Ramos (cell line): Measurements from ENCODE around the gene EFCAB7.

Experiments used
- in situ Hi-C: fragments of 300-500 bp; cut with MboI; formaldehyde crosslinking; loops from one replicate; pipeline ENCODE4 v1.14.3; 2022; ENCODE audit warnings: low sequenced_read_pairs; ENCODE audit not compliant: unreplicated experiment

The EFCAB7 gene

DNA sequence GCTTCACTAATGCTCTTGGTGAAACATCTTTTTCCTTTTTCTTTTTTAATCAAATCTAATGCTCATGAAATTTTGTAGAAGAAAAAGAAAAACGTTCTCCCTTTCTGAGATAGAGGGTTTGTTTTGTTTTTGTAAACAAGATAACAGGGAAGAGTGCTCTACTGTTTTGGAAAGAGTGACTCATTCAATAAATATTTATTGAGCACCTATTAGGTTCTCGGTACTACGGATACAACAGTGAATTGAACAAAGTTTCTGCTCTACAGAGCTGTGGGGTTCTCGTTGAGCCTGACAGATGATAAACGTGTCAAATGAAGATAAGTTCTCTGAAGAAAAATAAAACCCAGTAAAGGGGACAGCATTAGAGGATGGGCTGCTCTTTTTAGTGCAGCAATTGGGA is 76.9 kb downstream of the EFCAB7 start:
- in situ Hi-C loops: loop anchor here (25.0 kb wide), 1 partner anchor 537 kb away; no protein-coding TSS in a partner anchor

DNA sequence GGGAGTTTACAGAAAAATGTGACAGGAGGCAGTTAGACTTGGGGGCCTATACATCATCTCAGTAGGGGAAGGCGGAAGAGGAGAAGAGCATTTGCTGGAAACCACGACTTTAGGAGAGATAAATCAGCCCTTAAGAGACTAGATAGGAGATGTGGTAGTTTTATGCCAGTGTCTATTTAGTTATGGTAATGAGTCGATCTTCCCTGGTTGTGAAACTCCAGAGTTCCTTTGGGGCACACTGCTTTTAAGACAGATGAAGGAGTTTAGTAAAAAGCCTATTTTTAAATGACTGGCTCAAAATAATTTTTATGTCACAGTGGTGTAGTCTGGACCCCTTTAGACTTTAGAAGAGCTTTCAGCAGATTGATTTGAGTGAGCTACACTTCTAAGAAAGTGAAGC is 77.7 kb downstream of the EFCAB7 start:
- in situ Hi-C loops: loop anchor here (25.0 kb wide), 1 partner anchor 536 kb away; no protein-coding TSS in a partner anchor

DNA sequence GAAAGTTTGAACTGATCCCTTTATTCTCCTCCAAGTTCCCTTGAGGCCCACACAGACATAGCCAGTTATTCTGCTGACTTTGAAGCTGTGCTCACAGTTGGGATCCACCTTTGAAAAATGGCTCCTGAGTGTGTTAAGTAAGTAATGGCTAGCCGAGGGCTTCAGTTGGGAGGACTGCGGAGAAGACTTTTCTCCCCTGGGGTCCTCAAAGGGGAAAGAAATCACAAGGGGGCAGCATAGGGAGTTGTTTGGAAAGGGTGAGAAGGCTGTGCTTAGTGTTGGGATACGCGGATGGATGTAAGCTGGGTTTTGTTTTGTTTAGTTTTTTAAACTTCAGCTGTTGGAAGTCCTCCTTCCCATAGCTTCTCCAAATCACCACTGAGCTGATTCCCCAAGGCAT is 78.1 kb downstream of the EFCAB7 start:
- in situ Hi-C loops: loop anchor here (25.0 kb wide), 1 partner anchor 536 kb away; no protein-coding TSS in a partner anchor

DNA sequence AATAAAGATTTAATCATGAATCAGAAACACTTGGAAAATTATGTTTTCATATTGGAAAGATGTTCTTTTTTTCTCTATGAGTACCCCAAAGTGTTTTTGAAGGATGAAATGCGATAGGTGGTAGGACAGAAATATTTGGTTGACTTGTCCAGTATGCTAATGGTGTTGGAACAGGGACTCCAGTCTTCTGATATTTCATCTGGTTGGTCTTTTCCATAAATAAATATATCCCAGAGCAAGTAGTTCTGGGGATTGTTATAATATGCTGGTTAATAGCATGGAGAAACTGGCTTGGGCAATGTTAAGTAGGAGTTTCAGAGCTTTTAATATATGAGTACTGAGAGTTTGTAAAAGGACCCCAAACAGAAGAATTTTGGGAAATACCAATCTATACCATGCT is 78.6 kb downstream of the EFCAB7 start:
- in situ Hi-C loops: loop anchor here (25.0 kb wide), 1 partner anchor 535 kb away; no protein-coding TSS in a partner anchor

DNA sequence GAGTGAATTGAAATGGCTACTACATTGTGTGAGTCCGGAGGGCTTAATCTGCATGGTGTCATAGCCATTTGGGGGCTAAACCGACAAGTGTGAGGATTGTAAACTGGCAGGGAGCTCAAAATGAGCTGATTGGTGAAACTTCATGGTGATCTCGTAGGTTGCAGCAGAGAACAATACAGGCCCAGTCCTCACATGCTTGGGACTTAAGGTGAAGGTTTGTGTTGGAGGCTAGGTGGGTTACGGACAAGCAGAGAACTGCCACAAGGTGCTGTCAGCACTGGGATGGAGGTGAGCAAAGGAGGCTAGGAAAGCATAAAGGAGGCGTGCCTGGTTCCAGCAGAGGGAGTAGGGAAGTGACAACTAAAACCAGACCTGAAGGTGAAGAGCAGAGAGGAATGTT is 79.3 kb downstream of the EFCAB7 start:
- in situ Hi-C loops: loop anchor here (25.0 kb wide), 1 partner anchor 535 kb away; no protein-coding TSS in a partner anchor

DNA sequence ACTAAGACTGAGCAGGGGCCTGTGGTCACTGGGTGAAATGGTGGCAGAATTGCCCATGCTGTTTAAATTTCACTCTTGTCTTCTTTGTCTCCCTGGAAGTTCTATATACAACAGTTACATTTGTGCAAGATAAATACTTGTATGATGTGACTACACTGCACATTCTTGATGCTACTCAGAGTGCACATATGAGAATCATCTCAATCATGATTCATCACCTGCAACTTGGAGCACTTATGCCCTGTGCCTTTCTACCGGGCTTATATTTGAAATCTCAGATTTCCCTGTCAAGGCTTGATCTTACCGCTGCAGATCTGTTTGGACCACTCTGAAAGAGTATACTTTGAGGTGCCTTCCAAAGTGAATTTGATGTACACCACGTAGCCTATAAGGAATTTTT is 80.5 kb downstream of the EFCAB7 start:
- in situ Hi-C loops: loop anchor here (25.0 kb wide), 1 partner anchor 533 kb away; no protein-coding TSS in a partner anchor

DNA sequence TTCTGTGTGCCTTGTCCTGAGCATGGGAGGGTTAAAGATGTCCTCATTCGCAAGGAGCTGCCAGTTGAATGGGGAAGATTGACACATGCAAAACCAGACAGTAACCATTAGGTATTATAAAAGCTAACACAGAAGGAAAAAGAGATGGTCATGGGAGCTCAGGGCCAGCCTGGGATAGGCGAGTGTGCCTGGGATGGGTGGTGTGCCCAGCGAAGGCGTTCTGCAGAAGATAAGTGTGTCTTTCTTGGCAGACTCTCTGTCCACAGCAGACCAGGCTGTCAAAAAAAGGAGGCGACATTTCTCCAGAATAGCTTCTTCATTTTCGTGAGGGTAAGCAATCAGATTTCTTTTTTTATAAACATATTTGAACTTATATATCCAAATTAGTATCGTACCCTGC is 84.0 kb downstream of the EFCAB7 start:
- in situ Hi-C loops: loop anchor here (25.0 kb wide), 1 partner anchor 530 kb away; no protein-coding TSS in a partner anchor

DNA sequence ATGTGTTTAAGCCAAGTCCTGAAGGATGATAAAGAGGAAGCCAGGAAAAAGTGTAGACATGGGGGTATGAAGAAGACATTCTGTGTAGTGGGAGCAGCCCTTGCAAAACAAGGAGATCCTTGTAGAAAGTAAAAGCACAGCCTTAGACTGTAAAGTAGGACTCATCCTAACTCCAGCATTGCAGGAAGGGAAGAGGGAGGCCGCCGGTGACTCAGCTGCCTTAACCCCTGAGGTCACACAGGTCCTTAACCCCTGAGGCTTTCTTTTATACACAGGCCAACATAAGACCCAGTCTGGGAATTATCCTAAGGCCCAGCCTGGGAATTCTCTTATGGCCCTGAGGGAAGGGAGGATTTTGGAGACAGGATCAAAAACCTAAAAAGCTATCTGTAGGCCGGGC is 87.9 kb downstream of the EFCAB7 start:
- in situ Hi-C loops: loop anchor here (25.0 kb wide), 1 partner anchor 526 kb away; no protein-coding TSS in a partner anchor

DNA sequence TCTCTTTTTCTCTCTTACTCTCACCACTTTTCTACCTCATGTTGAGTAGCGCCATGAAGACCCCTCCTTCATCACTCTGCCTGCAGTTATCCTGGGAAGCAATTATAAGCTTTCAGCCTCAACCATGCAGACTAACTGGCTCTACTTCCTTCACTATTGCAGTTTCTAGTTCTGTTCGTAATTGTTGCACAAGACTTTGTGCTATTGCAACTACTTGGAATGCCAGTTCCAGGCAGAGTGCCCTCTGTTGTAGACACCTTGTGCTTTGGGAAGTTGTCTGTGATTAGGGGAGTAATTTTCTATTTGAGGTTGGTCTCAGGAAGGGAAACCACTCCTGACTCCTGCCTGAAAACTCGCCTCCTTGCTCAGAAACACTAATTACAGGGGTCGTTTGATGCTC is 89.2 kb downstream of the EFCAB7 start:
- in situ Hi-C loops: loop anchor here (25.0 kb wide), 1 partner anchor 525 kb away; no protein-coding TSS in a partner anchor

DNA sequence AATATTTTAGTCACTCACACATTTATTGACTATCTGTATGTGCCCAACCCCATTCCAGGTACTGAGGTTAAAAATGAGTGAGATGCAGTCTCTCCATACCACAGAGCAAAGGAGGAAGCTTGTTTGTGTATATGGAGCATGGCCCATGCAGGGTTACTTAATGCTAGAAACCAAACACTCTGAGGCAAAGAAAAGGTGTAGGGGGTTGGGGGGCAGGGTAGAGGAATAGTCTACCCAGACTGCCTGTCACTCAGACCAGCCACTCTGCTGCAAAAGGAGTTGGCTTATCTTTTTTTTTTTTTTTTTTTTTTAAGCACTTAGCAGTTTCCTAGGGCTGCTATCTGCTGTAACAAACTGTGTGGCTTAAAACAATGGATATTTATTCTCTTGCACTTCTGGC is 89.6 kb downstream of the EFCAB7 start:
- in situ Hi-C loops: loop anchor here (25.0 kb wide), 1 partner anchor 524 kb away; no protein-coding TSS in a partner anchor

DNA sequence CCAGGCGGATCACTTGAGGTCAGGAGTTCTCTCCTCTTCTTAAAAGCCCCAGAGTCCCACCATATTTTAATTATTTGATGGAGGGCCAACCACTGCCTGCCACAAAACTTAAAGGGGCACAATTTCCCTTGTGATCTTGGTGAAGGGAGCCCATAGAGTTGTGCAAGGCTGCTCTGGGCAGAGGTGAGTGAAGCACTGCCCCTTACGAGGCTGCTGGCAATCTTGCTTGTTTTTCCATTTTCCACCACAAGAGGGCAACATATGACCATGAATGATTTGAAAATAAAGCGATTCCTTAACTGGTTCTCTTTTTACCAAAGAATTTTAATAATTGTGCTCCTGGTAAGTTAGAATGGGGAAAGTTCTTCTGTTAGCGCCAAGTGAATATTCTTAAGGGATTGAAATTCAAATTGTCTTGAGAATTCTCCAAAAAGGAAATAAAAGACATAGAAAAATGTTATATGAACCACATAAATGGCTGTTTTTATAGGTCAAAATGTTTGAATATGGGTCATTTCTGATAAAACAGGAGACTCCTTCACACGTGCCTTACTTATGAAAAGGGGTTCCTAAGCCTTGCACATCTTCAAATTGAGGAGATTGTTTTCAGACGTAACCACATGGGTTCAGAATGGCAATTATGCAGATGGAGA is 92.6 kb downstream of the EFCAB7 start:
- in situ Hi-C loops: loop anchor here (25.0 kb wide), 1 partner anchor 521 kb away; no protein-coding TSS in a partner anchor

DNA sequence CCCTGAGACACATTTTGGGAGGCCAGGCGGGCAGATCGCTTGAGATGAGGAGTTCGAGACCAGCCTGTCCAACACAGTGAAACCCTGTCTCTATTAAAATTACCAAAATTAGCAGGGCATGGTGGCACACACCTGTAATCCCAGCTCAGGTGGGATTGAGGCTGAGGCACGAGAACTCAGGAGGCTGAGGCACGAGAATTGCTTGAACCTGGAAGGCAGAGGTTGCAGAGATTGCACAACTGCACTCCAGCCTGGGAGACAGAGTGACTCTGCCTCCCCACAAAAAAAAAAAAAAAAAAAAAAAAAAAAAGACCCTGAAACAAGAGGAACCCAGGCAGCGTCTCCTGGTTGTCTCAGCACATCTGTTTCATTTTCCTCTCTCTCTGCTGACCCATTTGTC is 94.1 kb downstream of the EFCAB7 start:
- in situ Hi-C loops: loop anchor here (25.0 kb wide), 1 partner anchor 520 kb away; no protein-coding TSS in a partner anchor

DNA sequence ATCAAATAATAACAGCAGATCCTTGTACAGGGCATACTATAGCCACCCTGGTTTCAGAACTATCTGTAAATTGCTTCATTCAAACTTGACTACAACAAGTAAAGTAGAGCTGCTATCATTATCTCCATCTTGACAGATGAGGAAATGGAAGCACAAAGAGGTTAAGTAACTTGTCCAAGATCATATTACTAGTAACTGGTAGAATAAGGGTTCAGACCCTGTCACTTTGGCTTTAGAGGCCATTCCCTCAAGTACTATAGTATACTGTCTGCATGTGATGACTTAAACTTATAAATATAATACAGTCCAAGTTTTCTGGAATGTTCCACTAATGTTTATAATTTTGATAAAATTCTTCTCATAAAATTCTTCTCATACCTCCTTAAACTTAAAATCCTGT is 94.7 kb downstream of the EFCAB7 start:
- in situ Hi-C loops: loop anchor here (25.0 kb wide), 1 partner anchor 519 kb away; no protein-coding TSS in a partner anchor

DNA sequence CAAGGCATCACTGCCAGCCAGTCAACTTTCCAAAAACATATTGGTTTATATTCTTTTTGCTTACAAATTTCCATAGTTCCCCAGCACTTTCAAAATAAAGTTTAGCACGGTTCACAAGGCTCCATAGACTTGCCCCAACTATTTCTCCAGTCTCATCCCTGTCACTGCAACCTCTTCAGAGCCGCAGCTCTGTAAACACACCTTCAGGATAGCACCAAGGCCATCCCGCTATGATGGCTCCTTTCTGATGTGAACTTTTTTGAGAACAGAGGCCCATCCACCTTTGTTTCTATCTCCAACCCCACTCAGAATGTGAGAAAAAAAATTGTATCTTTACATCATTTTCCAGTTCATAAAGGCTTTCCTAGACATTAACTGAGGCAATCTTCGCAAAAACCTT is 96.2 kb downstream of the EFCAB7 start:
- in situ Hi-C loops: loop anchor here (25.0 kb wide), 1 partner anchor 518 kb away; no protein-coding TSS in a partner anchor

DNA sequence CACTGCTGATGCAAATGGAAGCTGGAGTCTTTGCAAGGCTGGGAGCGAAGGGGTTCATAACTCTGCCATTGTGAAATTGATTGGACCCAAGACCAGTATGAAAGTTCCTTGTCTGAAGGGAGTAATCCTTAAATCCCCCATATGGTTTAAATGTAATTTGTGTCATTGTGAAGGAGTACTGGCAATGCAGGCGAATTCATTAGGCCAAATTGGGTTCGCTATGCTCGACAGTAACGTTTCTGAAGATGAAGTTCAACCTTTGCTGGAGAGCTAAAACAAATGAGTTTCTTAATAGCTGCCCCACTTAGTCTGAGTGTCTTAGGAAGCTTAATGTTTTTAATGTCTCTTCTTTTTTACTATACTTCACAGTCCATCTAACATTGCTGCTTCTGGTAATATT is 97.3 kb downstream of the EFCAB7 start:
- in situ Hi-C loops: loop anchor here (25.0 kb wide), 1 partner anchor 517 kb away; no protein-coding TSS in a partner anchor

DNA sequence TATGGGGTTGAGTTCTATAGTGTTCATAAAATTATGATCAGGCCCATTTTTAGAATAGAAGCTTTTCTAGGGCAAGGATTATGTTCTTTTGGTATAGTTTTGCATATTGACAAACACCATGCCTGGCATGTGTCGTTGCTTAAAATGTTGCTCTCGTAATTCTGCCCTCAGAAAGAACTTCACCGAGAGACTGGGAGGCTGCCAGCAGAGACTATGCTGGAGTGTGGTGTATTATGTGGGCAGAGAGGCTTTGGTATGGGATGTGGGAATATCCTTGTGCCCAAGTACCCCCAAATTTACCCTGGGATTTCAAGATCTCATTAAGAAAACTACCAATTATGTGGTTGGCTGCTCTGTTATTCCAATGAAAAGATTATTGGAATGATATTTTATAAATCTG is 97.8 kb downstream of the EFCAB7 start:
- in situ Hi-C loops: loop anchor here (25.0 kb wide), 1 partner anchor 516 kb away; no protein-coding TSS in a partner anchor

DNA sequence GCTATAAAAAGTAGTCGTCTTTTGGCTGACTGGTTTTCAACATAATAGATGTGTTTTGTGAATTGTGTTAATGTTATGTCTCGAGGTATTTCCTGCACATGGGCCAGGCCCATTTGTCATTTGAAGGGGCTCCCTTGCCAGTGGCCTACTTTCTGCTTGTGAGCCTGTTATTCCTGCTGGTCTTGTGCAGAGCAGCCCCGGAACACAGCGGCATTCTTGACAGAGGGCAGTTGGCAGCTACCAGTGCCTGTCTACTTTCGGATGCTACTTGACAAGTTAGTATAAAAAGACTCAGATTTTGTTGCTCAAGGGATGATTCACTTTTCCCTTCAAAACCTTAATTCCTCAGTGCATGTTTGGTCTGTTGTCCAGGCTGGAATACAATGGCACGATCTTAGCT is 98.4 kb downstream of the EFCAB7 start:
- in situ Hi-C loops: loop anchor here (25.0 kb wide), 1 partner anchor 516 kb away; no protein-coding TSS in a partner anchor
